ENCODE measurements around the gene SPATA4.

The SPATA4 gene

GRCh38 chr4:176188654-176189053 lies 6.7 kb downstream of the SPATA4 start:
- no peak for DNase-seq

- no peak for DNase-seq
These were observed 7.8 kb downstream of the SPATA4 start for GRCh38 chr4:176187624-176188023.

GRCh38 chr4:176186671-176187395 lies 8.6 kb downstream of the SPATA4 start:
- DNase-seq, result no peak

- no peak for DNase-seq
These were observed 9.3 kb downstream of the SPATA4 start for GRCh38 chr4:176186067-176186466.

- no peak for DNase-seq
These were observed 10.3 kb downstream of the SPATA4 start for GRCh38 chr4:176185051-176185450.

- DNase-seq, result no peak
These were observed 32.3 kb downstream of the SPATA4 start for GRCh38 chr4:176163041-176163440.

- no peak for DNase-seq
These were observed 38.7 kb downstream of the SPATA4 start for GRCh38 chr4:176156656-176157055.

- DNase-seq, result no peak
These were observed 42.3 kb downstream of the SPATA4 start for GRCh38 chr4:176153124-176153523.

- no peak for DNase-seq
These were observed 44.7 kb downstream of the SPATA4 start for GRCh38 chr4:176150704-176151103.

GRCh38 chr4:176150356-176150682 lies 45.1 kb downstream of the SPATA4 start:
- no peak for DNase-seq

- DNase-seq, result no peak
These were observed 45.6 kb downstream of the SPATA4 start for GRCh38 chr4:176149680-176150355.

- DNase-seq, result no peak
These were observed 53.1 kb downstream of the SPATA4 start for GRCh38 chr4:176142253-176142652.

GRCh38 chr4:176139518-176139917 lies 55.9 kb downstream of the SPATA4 start:
- DNase-seq, result no peak

GRCh38 chr4:176137631-176138030 lies 57.8 kb downstream of the SPATA4 start:
- DNase-seq, result no peak

GRCh38 chr4:176134670-176135069 lies 60.7 kb downstream of the SPATA4 start:
- no peak for DNase-seq
